ENCODE results near the gene MYO6. TPM values are rescaled to one million over a fixed set of nuclear protein-coding genes. Genes with fewer than 3 reads are reported as not detected.

The MYO6 gene
- total RNA-seq, 1 experiment from 2014 or later = 46.9 TPM

DNA sequence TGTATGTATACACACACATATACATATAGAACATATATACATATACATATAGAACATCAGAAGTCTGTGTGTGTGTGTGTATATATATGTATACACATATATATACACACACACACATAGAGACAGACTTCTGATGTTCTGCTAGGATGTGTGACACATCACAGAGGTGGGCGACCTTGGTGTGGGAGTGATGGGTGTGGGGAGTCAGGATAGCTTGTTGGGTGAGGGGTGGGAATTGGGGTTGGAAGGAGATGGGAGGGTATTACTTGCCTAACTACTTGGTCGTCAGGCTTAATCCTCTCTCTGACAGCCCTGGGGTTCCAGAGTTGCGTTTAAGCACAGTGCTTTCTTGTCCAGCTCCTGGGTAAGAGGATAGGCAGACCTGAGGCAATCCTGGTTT, 8.3 kb downstream of the MYO6 start:
- no peaks in the 10 kb centered on the region for H3K79me1 ChIP-seq (ENCODE audit: insufficient read depth, low read depth, low read length, poor library complexity, severe bottlenecking)
- H2BK12ac ChIP-seq (ENCODE audit: insufficient read length, low read depth, low read length) = no peak overlapping the region
- no peaks in the 10 kb centered on the region for H4K20me1 ChIP-seq (ENCODE audit: control insufficient read depth, insufficient read depth, insufficient read length)
- H3K23me2 ChIP-seq (ENCODE audit: insufficient read length, low read depth, low read length, poor library complexity, severe bottlenecking) = no peaks in the 10 kb centered on the region
- peaks cover 0 to 4% (median 4%) of the 10 kb centered on the region in 3 experiments; a peak in 2 of 7 replicates for H3K36me3 Mint-ChIP-seq (ENCODE audit: insufficient read depth in 1 of 3, low read depth in 3 of 3)
- no peak overlapping the region for H2BK5ac ChIP-seq (ENCODE audit: insufficient read length, low read length)
- no peak overlapping the region for H4K91ac ChIP-seq (ENCODE audit: insufficient read length, low read depth, low read length)
- TF ChIP-seq, protein P1, sequence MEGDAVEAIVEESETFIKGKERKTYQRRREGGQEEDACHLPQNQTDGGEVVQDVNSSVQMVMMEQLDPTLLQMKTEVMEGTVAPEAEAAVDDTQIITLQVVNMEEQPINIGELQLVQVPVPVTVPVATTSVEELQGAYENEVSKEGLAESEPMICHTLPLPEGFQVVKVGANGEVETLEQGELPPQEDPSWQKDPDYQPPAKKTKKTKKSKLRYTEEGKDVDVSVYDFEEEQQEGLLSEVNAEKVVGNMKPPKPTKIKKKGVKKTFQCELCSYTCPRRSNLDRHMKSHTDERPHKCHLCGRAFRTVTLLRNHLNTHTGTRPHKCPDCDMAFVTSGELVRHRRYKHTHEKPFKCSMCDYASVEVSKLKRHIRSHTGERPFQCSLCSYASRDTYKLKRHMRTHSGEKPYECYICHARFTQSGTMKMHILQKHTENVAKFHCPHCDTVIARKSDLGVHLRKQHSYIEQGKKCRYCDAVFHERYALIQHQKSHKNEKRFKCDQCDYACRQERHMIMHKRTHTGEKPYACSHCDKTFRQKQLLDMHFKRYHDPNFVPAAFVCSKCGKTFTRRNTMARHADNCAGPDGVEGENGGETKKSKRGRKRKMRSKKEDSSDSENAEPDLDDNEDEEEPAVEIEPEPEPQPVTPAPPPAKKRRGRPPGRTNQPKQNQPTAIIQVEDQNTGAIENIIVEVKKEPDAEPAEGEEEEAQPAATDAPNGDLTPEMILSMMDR (conservative IDR thresholded peaks at IDR 0.05) = no peak
- H3K4me2 ChIP-seq (ENCODE audit: insufficient read depth, insufficient read length, low read length) = no peak overlapping the region
- H3K27me3 Mint-ChIP-seq (ENCODE audit: low read depth) = no peaks in the 10 kb centered on the region
- no peak overlapping the region for H3K4me3 Mint-ChIP-seq
- no peaks in the 10 kb centered on the region for H3K4me1 ChIP-seq (ENCODE audit: insufficient read depth, low read length)
- no peak overlapping the region for H3K9ac ChIP-seq (ENCODE audit: extremely low read depth, insufficient read length, low read length)
- H3K27ac ChIP-seq (ENCODE audit: insufficient read length, low read depth, low read length) = no peak overlapping the region
- no peaks in the 10 kb centered on the region for H3K79me2 ChIP-seq (ENCODE audit: insufficient read depth, low read length)
- H2BK120ac ChIP-seq (ENCODE audit: low read depth, low read length, poor library complexity, severe bottlenecking) = no peak overlapping the region
- no peak overlapping the region for H3K14ac ChIP-seq (ENCODE audit: insufficient read depth, low read length)
- no peak overlapping the region for H3K23ac ChIP-seq (ENCODE audit: insufficient read length, low read depth, low read length)
- no CpG with 5 or more reads among the region's 3 CpGs for WGBS (ENCODE audit: extremely low coverage, insufficient read length, low lambda C conversion rate)
- H3K9me3 ChIP-seq (ENCODE audit: control insufficient read depth, low read depth, low read length) = no peaks in the 10 kb centered on the region
- no peak overlapping the region for H2AK5ac ChIP-seq (ENCODE audit: insufficient read length, low read length)
- no peaks in the 10 kb centered on the region for H3K9me3 Mint-ChIP-seq
- no peak overlapping the region for H2BK15ac ChIP-seq (ENCODE audit: low read depth, low read length)
- H2AFZ ChIP-seq (ENCODE audit: low read length) = no peak overlapping the region
- no peak overlapping the region for H3K4ac ChIP-seq (ENCODE audit: low read depth, low read length)
- H3K56ac ChIP-seq (ENCODE audit: insufficient read length, low read depth, low read length) = no peak overlapping the region
- H2BK20ac ChIP-seq (ENCODE audit: low read depth, low read length, poor library complexity, severe bottlenecking) = no peak overlapping the region
- H4K5ac ChIP-seq (ENCODE audit: insufficient read length, low read depth, low read length) = no peak overlapping the region
- H3K18ac ChIP-seq (ENCODE audit: insufficient read length, low read depth, low read length) = no peak overlapping the region
- H3T11ph ChIP-seq (ENCODE audit: low read length) = no peak overlapping the region
- H3K27ac Mint-ChIP-seq = no peak overlapping the region
- no peak for DNase-seq
- H3K27me3 ChIP-seq (ENCODE audit: insufficient read depth, low read length) = no peaks in the 10 kb centered on the region
- H4K8ac ChIP-seq (replicated peaks; ENCODE audit: insufficient read length, low read depth, low read length) = no peak overlapping the region
- peaks cover 12 to 14% of the 10 kb centered on the region in 2 experiments for H3K4me1 Mint-ChIP-seq

Data from H9 (cell line).